ENCODE data around the gene GPC6.

The GPC6 gene

DNA sequence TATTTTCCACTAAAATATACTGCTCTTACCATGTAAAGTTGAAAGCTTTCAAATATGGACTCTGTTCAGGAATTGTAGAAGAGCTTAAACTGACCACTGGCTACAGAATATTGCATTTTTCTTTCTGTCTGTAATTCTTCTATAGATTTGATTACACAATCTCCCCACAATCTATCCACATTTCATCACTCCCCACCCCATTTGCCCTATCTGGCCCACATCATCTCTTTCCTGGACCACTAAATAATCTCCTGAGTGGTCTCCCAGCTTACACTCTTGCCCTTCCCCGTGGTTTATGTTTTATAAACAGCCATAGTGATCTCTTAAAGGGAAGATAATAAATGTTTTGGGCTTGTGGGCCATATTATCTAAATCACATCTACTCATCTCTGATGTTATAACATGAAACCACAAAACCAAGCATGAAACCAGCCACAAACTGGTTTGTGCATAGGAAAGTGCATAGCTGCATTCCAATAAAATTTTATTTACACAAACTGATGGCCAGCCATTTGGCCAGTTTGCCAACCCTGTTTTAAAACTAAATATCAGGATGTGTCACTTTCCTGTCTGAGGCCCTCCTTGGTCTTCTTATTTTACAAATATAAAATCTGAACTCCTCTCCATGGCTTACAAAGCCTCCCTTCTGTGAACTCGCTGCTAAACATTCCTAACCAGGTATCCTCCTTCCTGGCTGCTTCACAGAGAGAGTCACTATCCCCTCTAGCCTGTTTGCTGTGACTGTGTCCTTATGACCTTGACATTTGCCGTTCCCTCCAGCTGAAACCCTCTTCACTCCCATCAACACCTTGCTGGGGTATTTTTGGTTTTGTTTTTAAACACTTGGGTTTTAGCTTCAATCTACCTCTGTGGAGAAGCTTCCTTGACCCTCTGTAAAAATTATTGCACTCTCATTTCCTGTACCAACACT is 500.9 kb downstream of the GPC6 start:
- Histone ChIP-seq H4K20me1 (ENCODE audit: insufficient read depth, low read length) (no peaks in the 10 kb centered on the region), H3F3A (ENCODE audit: insufficient read depth, low read length) (no peaks in the 10 kb centered on the region), H3K27ac (ENCODE audit: low read depth, low read length, poor library complexity, severe bottlenecking) (no peak overlapping the region), H3K4me2 (ENCODE audit: low read length) (no peak overlapping the region), H3K9me3 (ENCODE audit: low read length) (no peaks in the 10 kb centered on the region), H3K4me1 (ENCODE audit: insufficient read depth, low read length, severe bottlenecking) (no peaks in the 10 kb centered on the region), H3K79me2 (ENCODE audit: insufficient read depth, low read length) (no peaks in the 10 kb centered on the region), H3K27me3 (ENCODE audit: insufficient read depth, low read length) (no peaks in the 10 kb centered on the region), H3K36me3 (ENCODE audit: insufficient read depth, low read length) (no peaks in the 10 kb centered on the region), H2AFZ (ENCODE audit: low read length) (no peak overlapping the region), H3K9me2 (ENCODE audit: low read depth, low read length) (no peaks in the 10 kb centered on the region), H3K4me3 (ENCODE audit: low read depth, low read length, poor library complexity, severe bottlenecking) (no peak overlapping the region), H3K9ac (ENCODE audit: low read length) (no peak overlapping the region)
- TF ChIP-seq EZH2 (IDR thresholded peaks at IDR 0.05; ENCODE audit: borderline replicate concordance, low read length): no peak
- TF ChIP-seq, protein P1, sequence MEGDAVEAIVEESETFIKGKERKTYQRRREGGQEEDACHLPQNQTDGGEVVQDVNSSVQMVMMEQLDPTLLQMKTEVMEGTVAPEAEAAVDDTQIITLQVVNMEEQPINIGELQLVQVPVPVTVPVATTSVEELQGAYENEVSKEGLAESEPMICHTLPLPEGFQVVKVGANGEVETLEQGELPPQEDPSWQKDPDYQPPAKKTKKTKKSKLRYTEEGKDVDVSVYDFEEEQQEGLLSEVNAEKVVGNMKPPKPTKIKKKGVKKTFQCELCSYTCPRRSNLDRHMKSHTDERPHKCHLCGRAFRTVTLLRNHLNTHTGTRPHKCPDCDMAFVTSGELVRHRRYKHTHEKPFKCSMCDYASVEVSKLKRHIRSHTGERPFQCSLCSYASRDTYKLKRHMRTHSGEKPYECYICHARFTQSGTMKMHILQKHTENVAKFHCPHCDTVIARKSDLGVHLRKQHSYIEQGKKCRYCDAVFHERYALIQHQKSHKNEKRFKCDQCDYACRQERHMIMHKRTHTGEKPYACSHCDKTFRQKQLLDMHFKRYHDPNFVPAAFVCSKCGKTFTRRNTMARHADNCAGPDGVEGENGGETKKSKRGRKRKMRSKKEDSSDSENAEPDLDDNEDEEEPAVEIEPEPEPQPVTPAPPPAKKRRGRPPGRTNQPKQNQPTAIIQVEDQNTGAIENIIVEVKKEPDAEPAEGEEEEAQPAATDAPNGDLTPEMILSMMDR (IDR thresholded peaks at IDR 0.05; ENCODE audit: low read length): no peak

DNA sequence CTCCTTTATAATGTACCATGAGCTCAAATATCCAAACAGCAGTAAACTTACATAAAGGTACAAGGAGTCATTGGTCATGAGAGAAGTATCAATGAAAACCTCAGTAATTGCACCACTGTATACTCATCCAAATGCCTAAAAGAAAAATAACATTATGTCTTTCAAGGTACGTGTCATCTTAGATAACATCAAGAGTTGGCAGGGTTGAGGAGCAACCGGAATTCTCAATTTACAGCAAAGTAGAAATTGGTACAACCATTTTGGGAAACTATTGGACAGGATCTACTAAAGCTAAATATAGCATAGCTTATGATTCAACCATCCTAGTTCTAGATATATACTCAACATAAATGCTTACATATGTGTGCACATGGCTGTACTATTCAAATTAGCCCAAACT is 502.8 kb downstream of the GPC6 start:
- Histone ChIP-seq H3K9me2 (ENCODE audit: low read depth, low read length) (no peaks in the 10 kb centered on the region), H3K9me3 (ENCODE audit: low read length) (no peaks in the 10 kb centered on the region), H2AFZ (ENCODE audit: low read length) (no peak overlapping the region), H3K27ac (ENCODE audit: low read depth, low read length, poor library complexity, severe bottlenecking) (no peak overlapping the region), H3K4me2 (ENCODE audit: low read length) (no peak overlapping the region), H4K20me1 (ENCODE audit: insufficient read depth, low read length) (no peaks in the 10 kb centered on the region), H3K4me1 (ENCODE audit: insufficient read depth, low read length, severe bottlenecking) (no peaks in the 10 kb centered on the region), H3K27me3 (ENCODE audit: insufficient read depth, low read length) (no peaks in the 10 kb centered on the region), H3K4me3 (ENCODE audit: low read depth, low read length, poor library complexity, severe bottlenecking) (no peak overlapping the region), H3F3A (ENCODE audit: insufficient read depth, low read length) (no peaks in the 10 kb centered on the region), H3K79me2 (ENCODE audit: insufficient read depth, low read length) (no peaks in the 10 kb centered on the region), H3K9ac (ENCODE audit: low read length) (no peak overlapping the region), H3K36me3 (ENCODE audit: insufficient read depth, low read length) (no peaks in the 10 kb centered on the region)
- TF ChIP-seq, protein P1 (IDR thresholded peaks at IDR 0.05; ENCODE audit: low read length): no peak
- no peak for TF ChIP-seq EZH2 (IDR thresholded peaks at IDR 0.05; ENCODE audit: borderline replicate concordance, low read length)

DNA sequence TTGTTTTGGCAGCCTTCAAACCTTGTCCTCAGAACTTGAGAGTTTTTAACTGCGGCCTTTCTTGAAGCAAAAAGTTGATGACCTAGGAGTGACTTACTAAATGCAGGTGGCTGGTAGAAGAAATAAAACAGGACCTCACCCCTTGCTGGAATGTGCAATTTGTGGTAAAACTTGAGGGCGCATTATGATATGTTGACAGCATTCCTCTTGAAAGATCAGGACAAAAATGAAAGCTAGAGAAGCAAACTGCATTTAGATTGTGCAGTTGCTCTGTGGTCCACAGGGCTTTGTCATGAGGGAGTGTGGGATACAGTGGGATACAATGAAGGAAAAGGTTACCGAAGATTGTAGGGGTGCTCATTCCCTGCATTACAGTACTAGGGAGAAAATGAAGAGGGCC is 504.2 kb downstream of the GPC6 start:
- H3K9me2 ChIP-seq (ENCODE audit: low read depth, low read length): no peaks in the 10 kb centered on the region
- no peaks in the 10 kb centered on the region for H3K27me3 ChIP-seq (ENCODE audit: insufficient read depth, low read length)
- H3K4me1 ChIP-seq (ENCODE audit: insufficient read depth, low read length, severe bottlenecking): no peaks in the 10 kb centered on the region
- H3K79me2 ChIP-seq (ENCODE audit: insufficient read depth, low read length): no peaks in the 10 kb centered on the region
- H4K20me1 ChIP-seq (ENCODE audit: insufficient read depth, low read length): no peaks in the 10 kb centered on the region
- H3K4me3 ChIP-seq (ENCODE audit: low read depth, low read length, poor library complexity, severe bottlenecking): no peak overlapping the region
- H3K9me3 ChIP-seq (ENCODE audit: low read length): no peaks in the 10 kb centered on the region
- no peak overlapping the region for H3K4me2 ChIP-seq (ENCODE audit: low read length)
- H3K36me3 ChIP-seq (ENCODE audit: insufficient read depth, low read length): no peaks in the 10 kb centered on the region
- no peak for TF ChIP-seq EZH2 (IDR thresholded peaks at IDR 0.05; ENCODE audit: borderline replicate concordance, low read length)
- TF ChIP-seq, protein P1 (IDR thresholded peaks at IDR 0.05; ENCODE audit: low read length): no peak
- no peak overlapping the region for H3K27ac ChIP-seq (ENCODE audit: low read depth, low read length, poor library complexity, severe bottlenecking)
- H2AFZ ChIP-seq (ENCODE audit: low read length): no peak overlapping the region
- H3K9ac ChIP-seq (ENCODE audit: low read length): no peak overlapping the region
- no peaks in the 10 kb centered on the region for H3F3A ChIP-seq (ENCODE audit: insufficient read depth, low read length)

Measured in OCI-LY1 (cell line).